Ovary (tissue), 9 donors: ENCODE measurements around the gene FOXK2. TPM values are rescaled to one million over a fixed set of nuclear protein-coding genes. Genes with fewer than 3 reads are reported as not detected.

Experiments used
- DNase-seq, 5 donors: peaks; one replicate each; pipeline ENCODE4 v3.0.0-alpha.2; 2019 to 2020
- H3K27ac ChIP-seq, 2 donors: fragments of 200-600 bp; one replicate each; pipeline versions ENCODE4 v1.5.1 to v1.8.0; 2019 to 2022
- H3K27me3 ChIP-seq: fragments of 200-600 bp; one replicate; pipeline ENCODE4 v1.8.0; 2022
- H3K36me3 ChIP-seq: fragments of 200-600 bp; sonication (generic); one replicate; pipeline ENCODE4 v1.5.1; 2019
- H3K4me1 ChIP-seq: one replicate; pipeline ENCODE4 v1.8.1; 2013; ENCODE audit warnings: mild to moderate bottlenecking, moderate library complexity; ENCODE audit not compliant: insufficient read depth
- H3K4me3 ChIP-seq: fragments of 200-600 bp; sonication (generic); one replicate; pipeline ENCODE4 v1.5.1; 2017
- H3K9me3 ChIP-seq, 2 donors: fragments of 200-600 bp in 1 of 2; sonication (generic) in 1 of 2; one replicate each; pipeline versions ENCODE4 v1.5.1 to v1.8.1; 2013 to 2019; ENCODE audit warnings: mild to moderate bottlenecking in 1 of 2, moderate library complexity in 1 of 2
- CTCF ChIP-seq, 3 donors: fragments of 450-650 bp in 2 of 3; fragments of 200-600 bp in 1 of 3; IDR thresholded peaks; one replicate each; pipeline versions ENCODE4 v1.5.1 to v1.8.0; 2016 to 2022; ENCODE audit warnings: antibody characterized with exemption in 3 of 3, mild to moderate bottlenecking in 1 of 3
- EP300 ChIP-seq: sonication (generic); formaldehyde crosslinking; IDR thresholded peaks from one replicate; pipeline ENCODE4 v1.6.1; 2017; ENCODE audit warnings: antibody characterized with exemption
- POLR2A ChIP-seq: fragments of 450-650 bp; IDR thresholded peaks from one replicate; pipeline ENCODE4 v1.6.1; 2017; ENCODE audit warnings: antibody characterized with exemption, mild to moderate bottlenecking, moderate library complexity
- WGBS, 3 donors: extraction: QIAGEN DNeasy Blood & Tissue Kit in 1 of 3; methylation state at CpG; one replicate each; pipeline versions ENCODE4 v1.1.5 to v1.1.7; 2013 to 2017; 5-methylcytosine and 5-hydroxymethylcytosine counted together
- intact Hi-C, 4 donors: fragments of 100-400 bp; cut with DNase I; formaldehyde crosslinking; loops; one replicate each; pipeline versions ENCODE4 v1.11.0 to v1.15.1; 2022 to 2023
- polyA plus RNA-seq, 2 donors: library from polyadenylated mRNA; stranded (reverse); fragments of 200-250 nt in 1 of 2; fragments of 350-450 nt in 1 of 2; fragmentation: Illumina TruSeq in 1 of 2; extraction: RNeasy Lipid Tissue Mini Kit (QIAGEN cat#74804) in 1 of 2; gene quantifications; one replicate each; pipeline ENCODE4 v1.2.3, GENCODE V29; 2013 to 2014
- total RNA-seq, 7 donors: library from RNA; depleted of rRNA in 2 of 7; stranded (reverse); fragments of >200 nt in 2 of 7; fragmentation: NEBNext Ultra II Directional in 3 of 7; extraction: Animal tissue kit (Norgen Biotek cat#: 25700) in 3 of 7; gene quantifications; one replicate each; pipeline versions ENCODE4 v1.1.0 to v1.2.4, GENCODE V29; 2016 to 2023
- donor health status: DM: no; HTN: no; CAD: no; lungs with moderate emphysema.
- donor health status: DM: no; HTN: no; CAD: no.
- donor health status: Bipolar disorder and iron deficiency.
- donor health status: DM: yes; HTN: yes; CAD: no.
- donor health status: DM: no; HTN: no; CAD: no.
- donor health status: DM: yes; HTN: yes; CAD: no.

FOXK2 gene
- total and polyA plus RNA-seq, 9 donors = 19.1 to 67.6 (median 43.0) TPM

GRCh38 chr17:82631544-82631943 lies 112.0 kb downstream of the FOXK2 start:
- H3K4me3 ChIP-seq = no peak overlapping the region
- H3K27ac ChIP-seq = no peak overlapping the region
- 63 to 92% (median 88%) methylated on average over 6 of the region's 6 CpGs for WGBS, 3 donors
- intact Hi-C loops = no loop called here
- TF ChIP-seq POLR2A (no peak), CTCF (IDR thresholded peaks at IDR 0.05) (no peak), EP300 (no peak)
- peaks cover 15% of the 10 kb centered on the region for H3K4me1 ChIP-seq
- no peak for DNase-seq
- H3K27me3 ChIP-seq = no peaks in the 10 kb centered on the region
- no peaks in the 10 kb centered on the region for H3K36me3 ChIP-seq
- H3K9me3 ChIP-seq = no peaks in the 10 kb centered on the region

GRCh38 chr17:82632451-82632850 lies 112.9 kb downstream of the FOXK2 start:
- Histone ChIP-seq H3K27ac (no peak overlapping the region), H3K4me1 (peaks cover 12% of the 10 kb centered on the region), H3K36me3 (no peaks in the 10 kb centered on the region), H3K4me3 (no peak overlapping the region), H3K27me3 (no peaks in the 10 kb centered on the region), H3K9me3 (no peaks in the 10 kb centered on the region)
- no peak for TF ChIP-seq POLR2A
- TF ChIP-seq EP300 = no peak
- TF ChIP-seq CTCF (IDR thresholded peaks at IDR 0.05) = no peak
- DNase-seq = peak in 1 of 5 donors; percentile 30
- intact Hi-C loops = no loop called here
- 37 to 51% (median 41%) methylated on average over 8 of the region's 8 CpGs for WGBS, 3 donors

GRCh38 chr17:82633343-82633742 lies 113.8 kb downstream of the FOXK2 start:
- H3K4me1 ChIP-seq = peaks cover 8% of the 10 kb centered on the region
- H3K4me3 ChIP-seq = no peak overlapping the region
- no peaks in the 10 kb centered on the region for H3K36me3 ChIP-seq
- no peak for DNase-seq
- H3K9me3 ChIP-seq = no peaks in the 10 kb centered on the region
- H3K27me3 ChIP-seq = no peaks in the 10 kb centered on the region
- intact Hi-C loops = no loop called here
- TF ChIP-seq CTCF (IDR thresholded peaks at IDR 0.05) = no peak
- TF ChIP-seq POLR2A = no peak
- no peak for TF ChIP-seq EP300
- no peak overlapping the region for H3K27ac ChIP-seq

- no peaks in the 10 kb centered on the region for H3K36me3 ChIP-seq
- no peak for DNase-seq
Observed at GRCh38 chr17:82636626-82637598, 117.4 kb downstream of the FOXK2 start.

More at GRCh38 chr17:82636626-82637598, 117.4 kb downstream of the FOXK2 start:
- TF ChIP-seq EP300 (no peak), POLR2A (no peak), CTCF (IDR thresholded peaks at IDR 0.05) (no peak)
- Histone ChIP-seq H3K4me3 (no peak overlapping the region), H3K4me1 (peaks cover 6% of the 10 kb centered on the region), H3K27me3 (no peaks in the 10 kb centered on the region), H3K9me3 (no peaks in the 10 kb centered on the region), H3K27ac (no peak overlapping the region)
- WGBS, 3 donors = 76 to 79% (median 79%) methylated on average over 16 of the region's 16 CpGs
- intact Hi-C loops = no loop called here
